Right forelimb (tissue), 1 donor: Measurements from ENCODE around the gene DCTN5.

Experiments used
- DNase-seq: peaks from one replicate; pipeline ENCODE4 v3.0.0-alpha.2; 2018

The DCTN5 gene

DNA sequence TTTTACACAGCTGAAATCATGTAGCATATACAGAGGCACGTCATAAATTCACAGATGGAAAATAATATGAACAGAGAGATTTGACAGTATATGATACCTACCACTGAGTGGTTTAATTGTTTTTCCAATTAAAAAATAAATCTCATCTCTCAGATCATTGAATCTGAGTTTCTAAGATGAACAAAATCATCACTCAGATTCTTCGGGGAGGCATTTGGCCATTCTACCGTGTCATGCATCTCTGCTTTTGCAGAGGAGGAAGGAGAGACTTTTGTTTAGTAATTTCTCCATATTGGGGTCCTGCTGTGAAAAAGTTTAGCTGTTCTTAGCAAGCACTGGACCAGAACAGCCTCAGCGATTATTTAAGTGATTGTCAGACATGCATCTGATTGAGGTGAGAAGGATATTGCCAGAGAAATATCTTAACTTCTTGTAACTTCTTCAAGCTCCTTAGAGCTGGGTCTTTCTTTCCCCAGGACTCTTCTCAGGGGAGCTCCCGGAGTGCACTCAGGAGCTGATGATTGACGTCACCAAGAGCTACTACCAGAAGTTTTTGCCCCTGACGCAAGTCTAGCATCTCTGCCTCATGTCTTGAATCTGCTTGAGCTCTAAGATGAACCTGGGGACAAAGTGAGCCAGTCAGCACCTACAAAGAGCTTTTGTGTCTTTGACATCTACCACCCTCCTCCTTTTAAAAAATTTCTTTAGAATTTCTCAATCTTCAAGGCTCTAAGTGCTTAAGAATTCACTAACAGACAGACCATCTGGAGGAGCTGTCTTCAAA is 25.5 kb downstream of the DCTN5 start:
- no peak for DNase-seq

DNA sequence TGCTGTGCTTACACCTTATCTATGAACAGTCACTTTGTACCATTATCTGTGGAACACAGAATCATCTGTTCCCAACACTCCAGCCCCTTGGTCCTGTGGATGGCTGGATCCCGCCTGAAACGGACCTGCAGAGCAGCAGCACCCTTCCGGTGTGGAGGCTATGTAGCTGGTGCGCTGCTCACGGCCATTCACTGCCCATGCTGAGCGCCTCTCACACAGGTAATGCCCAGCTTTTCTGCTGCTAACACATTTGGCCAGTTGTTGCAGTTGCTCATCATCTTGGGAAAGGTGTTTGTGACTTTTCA is 26.0 kb downstream of the DCTN5 start:
- DNase-seq: no peak

DNA sequence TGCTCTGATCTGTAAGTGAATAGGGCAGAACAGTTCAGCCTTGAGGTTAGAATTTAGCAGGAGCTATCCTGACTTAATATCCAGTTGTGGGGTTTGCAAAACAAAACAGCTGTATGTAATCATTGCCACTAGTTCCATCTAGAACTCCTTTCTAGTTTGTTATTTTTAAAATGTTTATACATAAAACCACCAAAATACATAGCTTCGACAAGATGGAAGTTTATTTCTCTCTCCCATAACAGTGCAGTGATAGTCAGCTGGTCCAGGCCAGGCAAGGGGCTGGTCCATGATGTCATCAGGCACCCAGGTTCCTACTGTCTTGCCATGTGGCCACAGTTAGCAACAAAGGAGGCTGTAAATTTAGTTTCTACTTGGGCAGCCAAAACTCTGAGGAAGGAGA is 27.0 kb downstream of the DCTN5 start:
- no peak for DNase-seq

DNA sequence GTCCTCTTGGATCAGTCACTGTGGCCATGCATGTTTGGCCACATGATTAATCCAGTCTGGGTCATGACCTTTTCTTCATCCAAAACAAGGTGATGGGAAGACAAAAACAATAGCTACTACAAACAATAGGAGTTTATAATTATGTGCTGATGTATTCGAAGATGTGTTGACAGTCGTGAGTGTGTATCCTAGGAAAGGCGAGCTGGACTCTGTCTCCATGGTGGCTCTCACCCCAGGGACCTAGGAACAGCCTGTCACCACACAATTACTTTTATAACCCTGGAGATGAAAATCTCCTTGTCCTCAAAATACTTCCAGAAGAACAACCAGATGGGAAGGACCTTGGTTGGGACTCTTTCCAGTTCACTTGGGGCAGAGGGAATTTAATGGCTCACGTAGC is 27.6 kb downstream of the DCTN5 start:
- DNase-seq: no peak

DNA sequence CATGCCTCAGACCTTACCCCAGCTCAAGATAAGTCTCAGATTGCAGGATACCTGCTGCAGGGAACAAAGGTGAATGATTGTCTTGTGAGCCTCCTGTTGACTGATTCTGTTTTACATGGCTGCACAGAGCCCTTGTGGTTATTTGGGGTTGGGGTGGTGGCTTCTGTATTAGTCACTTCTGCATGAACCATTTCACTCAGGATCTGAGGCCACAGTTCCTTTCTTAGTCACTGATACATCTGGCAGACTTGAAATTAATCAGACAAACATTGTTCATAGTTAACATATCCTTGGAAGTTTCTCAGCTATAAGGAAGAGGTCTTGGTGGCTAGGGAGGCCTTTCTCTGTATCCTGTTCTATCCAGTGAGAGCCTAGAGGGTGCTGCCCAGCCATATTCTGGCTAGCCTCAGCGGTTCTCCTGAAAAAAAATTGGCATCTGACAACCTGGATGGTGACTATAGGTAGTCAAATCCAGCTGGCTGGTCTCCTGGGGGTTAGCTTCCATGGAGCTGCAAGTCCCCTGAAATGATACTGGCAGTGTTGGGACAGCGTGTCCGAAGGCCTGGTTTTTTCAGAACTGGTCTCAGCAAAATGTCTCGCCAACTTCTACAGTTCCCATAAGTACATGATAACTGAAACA is 29.0 kb downstream of the DCTN5 start:
- DNase-seq: no peak

DNA sequence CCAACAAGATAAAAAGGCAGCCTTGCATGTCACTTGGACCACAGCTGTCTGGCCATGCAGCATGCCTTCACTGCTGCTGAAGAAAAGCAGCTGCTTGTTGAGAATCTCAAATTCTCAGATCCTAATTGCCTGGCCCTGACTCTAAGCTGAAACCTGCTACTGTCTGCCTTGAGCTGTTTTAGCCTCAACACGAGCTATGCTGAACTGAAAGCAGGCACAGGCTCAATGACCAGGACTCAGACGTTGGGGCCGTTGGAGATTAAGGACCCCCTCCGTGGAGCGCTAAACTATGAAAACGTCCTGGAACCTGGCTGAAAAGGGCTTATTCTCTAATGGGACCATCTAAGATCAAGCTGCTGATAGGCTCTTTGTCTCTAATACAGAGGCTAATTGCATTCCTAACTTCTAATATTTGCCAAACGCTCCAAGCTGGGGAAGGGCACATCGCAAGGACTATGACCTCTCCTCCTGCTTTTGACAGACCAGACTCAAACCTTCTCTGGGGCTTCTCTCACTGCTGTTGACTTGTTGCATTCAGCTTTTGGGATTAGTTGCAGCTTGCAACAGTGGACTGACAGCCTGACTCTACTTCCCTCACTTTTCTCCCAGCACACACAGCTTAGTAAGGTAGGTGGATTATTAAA is 32.8 kb downstream of the DCTN5 start:
- no peak for DNase-seq

DNA sequence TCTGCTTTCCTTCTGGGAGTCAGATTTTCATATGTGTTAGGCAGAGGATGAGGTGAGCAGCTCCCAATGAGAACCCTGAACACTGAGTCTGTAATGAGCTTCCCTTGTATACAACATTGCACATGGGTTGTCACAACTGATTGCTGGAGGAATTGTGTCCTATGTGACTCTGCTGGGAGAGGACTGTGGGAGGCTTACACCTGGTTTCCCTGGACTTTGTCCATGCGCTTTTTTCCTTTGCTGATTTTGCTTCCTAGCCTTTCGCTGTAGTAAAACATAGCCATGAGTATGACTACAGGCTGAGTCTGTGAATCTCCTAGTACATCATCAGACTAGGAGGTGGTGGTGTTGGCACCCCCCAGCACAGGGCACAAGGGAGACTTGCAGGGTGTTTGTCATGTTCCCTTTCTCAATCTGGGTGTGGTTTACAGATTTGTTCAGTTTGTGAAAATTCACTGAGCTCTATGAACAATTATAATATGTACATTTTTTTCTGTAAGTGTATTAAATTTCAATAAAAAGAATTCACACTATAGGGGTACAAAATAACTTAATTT is 35.7 kb downstream of the DCTN5 start:
- no peak for DNase-seq

DNA sequence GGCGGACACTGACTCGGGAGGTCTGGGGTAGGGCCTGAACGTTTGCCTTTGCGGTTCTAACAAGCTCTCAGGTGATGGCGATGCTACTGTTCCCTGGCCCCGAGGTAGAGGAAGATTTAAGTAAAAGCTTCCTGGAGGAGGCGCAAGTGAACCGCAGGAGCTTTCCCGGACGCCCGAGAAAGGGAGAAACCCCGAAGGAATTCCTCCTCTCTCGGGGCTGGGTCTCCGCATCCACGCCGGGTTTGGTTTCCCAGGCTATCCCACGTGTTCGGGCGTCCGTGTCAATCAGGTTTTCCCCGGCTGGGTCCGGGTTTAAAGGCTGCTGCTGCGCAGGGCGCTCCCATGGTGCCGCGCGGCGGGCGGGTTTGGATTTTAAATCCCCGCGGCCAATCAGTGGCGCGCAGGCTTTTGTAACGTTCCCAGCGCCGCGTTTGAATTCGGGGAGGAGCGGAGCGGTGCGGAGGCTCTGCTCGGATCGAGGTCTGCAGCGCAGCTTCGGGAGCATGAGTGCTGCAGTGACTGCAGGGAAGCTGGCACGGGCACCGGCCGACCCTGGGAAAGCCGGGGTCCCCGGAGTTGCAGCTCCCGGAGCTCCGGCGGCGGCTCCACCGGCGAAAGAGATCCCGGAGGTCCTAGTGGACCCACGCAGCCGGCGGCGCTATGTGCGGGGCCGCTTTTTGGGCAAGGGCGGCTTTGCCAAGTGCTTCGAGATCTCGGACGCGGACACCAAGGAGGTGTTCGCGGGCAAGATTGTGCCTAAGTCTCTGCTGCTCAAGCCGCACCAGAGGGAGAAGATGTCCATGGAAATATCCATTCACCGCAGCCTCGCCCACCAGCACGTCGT is 37.4 kb downstream of the DCTN5 start, which contains the start of gene PLK1:
Gene PLK1, plus strand, starts transcription at position 460 of the 844 bp plus-strand sequence. Its CDS starts 44 bp downstream, at position 504.
- DNase-seq: peak; percentile 85

DNA sequence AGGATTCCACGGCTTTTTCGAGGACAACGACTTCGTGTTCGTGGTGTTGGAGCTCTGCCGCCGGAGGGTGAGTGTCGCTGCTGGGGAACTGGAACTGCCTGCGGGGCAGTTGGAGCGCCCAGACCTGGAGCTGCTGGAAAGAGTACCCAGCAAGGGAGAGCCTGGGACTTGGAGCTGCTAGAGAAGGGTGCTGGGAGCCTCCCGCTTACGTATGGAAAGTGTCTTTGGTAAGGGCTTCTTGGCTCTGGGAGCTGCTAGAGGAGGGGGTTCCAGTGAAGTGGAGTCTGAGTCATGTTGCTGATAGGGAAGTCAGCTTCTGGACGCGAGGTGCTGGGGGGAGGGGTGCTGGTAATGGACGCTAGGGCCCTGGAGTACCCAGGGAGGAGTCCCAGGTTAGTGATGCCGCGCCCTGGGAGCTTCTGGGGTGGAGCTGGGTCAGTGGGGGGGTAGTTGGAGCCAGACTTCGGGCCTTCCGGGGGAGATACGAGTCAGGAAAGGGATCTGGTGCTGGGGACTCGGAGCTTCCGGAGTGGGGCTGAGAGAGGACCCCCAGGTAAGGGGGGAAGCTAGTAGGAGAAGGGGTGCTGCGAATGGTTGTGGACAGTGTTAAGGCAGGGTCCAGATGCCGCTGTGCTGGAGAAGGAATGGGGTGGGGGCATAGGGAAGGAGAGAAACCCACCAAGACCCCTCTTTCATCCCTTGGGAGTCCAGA is 38.2 kb downstream of the DCTN5 start:
- DNase-seq: no peak

DNA sequence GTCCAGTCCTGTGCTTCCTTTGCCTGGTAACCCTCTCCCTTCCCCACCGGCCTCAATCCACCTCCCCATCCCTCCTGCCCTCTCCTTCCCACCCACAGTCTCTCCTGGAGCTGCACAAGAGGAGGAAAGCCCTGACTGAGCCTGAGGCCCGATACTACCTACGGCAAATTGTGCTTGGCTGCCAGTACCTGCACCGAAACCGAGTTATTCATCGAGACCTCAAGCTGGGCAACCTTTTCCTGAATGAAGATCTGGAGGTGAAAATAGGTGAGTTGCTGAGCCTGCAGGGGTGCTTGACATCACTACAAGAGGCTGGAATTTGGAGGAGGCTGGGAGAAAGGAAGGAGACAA is 38.7 kb downstream of the DCTN5 start:
- DNase-seq: no peak

DNA sequence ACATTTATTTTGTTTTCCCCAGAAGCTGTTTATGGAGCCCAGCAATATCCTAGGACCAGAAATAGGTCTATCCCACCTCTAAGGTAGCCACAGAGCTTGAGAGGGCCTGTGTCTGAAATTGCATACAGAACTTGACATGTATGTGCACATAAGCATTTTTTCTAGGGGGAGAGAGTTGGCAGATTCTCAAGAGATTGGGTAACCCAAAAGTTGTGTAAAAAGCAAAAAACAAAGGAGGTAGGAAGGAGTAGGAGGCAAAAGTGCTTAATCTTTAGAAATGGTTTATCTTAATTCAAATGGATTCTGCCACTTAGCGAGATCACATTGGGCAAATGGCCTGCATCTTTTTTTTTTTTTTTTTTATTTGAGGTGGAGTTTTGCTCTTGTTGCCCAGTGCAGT is 40.9 kb downstream of the DCTN5 start:
- no peak for DNase-seq

DNA sequence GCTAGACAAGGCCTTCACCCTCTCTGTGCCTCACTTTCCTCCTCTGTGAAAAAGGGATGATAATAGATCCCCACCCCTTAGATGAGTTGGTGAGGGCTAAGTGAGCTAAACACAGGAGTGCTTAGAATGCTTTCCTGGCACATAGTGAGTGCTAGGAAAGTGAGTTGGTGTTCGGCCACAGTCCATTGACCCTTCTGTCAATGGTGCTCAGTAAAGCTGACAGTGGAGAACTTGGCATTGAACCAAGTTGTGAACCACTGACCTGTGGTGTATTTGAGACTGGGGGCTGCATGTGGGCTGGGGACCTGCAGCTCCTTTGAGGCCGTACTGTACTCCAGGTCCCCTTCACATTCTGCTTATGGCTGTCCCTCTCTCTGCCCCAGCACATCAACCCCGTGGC is 42.2 kb downstream of the DCTN5 start:
- no peak for DNase-seq

DNA sequence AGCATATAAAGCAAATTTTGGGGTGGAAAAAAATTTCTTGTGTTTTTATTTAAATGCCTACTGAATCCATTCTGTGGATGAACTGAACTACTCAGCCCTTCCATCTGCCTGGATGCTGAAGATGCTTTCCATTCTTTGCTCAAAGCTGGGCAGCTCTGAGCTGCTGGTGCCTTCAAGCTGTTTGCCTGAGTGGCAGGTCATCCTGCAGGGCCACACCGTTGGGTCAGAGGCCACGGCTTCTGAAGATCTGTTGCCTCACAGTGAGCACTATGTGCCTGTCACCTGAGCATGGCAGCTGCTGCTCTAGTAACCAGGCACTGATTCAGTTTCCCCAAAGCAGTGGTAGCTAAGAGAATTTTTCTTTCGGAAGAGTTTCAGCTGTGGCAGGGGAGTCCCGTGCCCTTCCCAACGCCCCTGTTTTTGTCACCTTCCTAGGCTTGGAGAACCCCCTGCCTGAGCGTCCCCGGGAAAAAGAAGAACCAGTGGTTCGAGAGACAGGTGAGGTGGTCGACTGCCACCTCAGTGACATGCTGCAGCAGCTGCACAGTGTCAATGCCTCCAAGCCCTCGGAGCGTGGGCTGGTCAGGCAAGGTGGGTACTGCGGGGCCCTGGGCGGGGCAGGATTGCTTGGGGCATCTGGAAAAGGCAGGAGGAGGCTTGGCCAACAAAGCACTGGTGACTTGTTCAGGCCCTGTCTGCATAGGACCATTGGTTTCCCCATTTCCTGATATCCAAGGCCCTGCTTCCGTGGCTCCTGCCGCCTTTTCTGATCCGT is 46.0 kb downstream of the DCTN5 start:
- no peak for DNase-seq

DNA sequence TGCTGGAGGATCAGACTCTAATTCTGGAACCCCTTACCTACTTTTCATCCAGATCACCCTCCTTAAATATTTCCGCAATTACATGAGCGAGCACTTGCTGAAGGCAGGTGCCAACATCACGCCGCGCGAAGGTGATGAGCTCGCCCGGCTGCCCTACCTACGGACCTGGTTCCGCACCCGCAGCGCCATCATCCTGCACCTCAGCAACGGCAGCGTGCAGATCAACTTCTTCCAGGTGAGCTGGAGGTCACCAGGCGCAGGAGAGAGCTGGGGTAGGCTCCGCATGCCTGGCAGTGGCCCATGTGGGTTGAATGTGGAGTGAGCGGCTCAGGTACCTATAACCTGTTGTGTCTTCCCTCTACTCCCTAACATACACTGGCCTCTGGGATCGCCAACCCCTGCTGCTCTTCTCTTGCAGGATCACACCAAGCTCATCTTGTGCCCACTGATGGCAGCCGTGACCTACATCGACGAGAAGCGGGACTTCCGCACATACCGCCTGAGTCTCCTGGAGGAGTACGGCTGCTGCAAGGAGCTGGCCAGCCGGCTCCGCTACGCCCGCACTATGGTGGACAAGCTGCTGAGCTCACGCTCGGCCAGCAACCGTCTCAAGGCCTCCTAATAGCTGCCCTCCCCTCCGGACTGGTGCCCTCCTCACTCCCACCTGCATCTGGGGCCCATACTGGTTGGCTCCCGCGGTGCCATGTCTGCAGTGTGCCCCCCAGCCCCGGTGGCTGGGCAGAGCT is 48.3 kb downstream of the DCTN5 start:
- DNase-seq: no peak

DNA sequence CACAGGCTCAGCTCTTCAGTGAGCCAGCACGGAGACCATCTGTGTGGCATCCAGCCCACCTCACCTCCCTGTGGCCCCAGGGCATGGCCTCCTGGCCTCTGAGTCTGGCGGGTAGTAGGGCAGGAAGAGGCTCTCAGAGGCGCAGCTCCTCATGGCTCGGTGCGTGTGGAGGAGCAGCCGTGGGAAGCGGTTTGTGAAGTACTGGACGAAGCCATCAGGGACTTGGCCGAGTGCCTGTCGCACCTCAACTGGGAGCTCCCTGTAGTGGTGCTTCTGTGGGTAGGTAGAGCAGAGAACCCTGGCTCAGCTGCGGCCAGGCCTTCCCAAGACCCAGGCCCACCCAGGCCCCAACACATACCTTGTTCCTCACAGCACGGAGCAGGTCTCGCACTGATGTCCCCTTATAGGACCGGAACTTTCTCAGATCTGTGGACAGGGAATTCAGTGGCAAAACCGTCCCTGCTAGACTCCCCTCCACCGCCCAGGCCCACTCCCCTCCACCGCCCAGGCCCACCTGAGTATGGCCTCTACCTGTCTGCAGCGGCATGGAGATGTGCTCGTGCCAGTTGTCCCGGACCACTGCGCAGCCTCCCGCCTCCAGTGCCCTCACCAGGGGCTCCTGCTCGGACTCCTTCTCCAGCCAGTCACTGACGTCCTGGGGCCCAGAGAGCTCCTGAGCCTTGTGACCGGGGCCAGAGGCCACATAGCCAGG is 49.7 kb downstream of the DCTN5 start:
- no peak for DNase-seq

DNA sequence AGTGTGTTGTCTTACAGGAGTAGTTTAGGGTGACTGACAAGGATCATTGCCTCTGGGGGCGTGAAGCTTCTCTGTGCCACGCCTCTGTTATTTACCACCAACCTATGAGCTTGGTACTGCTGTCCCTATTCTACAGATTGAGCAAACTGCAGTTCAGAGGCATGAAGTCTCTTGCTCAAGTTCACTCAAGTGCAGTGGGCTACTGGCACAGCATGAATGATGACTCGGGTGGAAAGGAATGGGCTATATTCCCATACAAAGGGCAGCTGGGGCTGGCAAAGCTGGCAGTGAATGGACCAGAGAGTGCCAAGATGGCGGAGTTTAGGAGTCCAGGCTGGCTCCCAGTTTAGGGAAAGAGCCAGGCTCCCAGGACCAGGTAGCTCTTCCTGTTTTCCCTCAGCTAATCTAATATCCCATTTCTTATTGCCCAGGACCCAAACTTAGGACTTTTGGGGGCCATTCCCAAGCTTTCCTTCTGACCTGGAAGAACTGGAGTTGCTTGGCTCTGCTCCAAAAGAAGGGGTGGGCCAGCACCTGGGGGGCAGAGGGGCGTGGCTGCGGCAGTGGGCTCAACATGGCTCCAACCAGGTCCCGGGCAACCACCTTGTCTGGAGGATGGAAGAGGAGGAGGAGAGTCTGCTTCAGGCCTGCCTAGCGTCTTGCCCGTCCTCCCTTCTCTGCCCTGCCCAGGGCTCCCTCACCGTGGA is 50.4 kb downstream of the DCTN5 start:
- DNase-seq: no peak

DNA sequence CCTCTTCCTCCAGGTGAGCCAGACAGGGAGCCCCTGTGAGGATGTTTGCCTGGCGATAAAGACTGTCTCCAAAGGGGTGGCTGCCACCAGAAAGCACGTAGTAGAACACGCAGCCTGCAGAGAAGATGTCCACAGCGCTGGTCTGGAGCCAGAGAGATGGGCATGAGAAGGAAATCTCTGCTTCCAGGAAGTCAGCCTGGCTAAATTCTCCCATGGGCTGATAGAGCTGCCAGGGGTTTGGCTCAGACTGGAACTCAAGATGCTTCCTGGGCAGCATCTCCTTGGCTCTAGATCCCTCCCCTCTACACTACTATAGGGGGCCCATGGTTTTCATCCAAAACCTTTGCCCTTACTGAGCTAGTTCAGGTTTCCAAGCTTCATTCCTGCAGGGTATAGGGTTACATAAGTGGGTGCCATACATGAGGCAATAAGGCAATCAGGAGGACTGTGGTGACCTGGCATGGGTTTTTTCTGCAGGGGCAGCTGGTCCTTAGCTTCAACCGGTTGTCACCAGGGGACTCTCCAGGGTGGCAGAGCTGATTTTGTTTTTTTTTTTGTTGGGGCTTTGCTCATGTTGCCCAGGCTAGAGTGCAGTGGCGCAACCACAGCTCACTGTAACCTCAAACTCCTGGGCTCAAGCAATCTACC is 51.0 kb downstream of the DCTN5 start:
- no peak for DNase-seq

DNA sequence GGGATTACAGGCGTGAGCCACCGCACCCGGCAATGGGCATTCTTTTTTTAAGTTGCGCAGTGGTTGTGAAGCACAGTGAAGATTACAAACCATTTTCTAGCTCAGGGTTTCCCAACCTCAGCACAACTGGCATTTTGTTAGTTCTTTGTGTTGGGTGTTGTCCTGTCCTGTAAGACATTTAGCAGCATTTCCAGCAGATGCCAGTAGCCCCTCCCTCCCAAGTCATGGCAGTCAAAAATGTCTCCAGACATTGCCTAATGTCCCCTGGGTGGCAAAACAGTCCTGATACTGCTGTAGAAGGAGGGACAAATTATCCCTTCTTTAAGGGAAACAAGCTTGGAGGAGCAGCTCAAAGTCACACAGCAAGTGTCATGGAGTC is 53.0 kb downstream of the DCTN5 start:
- no peak for DNase-seq
